Mucosa of descending colon (tissue), 3 donors: ENCODE results near the gene ST3GAL3. TPM values are rescaled to one million over a fixed set of nuclear protein-coding genes. Genes with fewer than 3 reads are reported as not detected.
"Not testable (repeated sequence)": the region's sequence is repeated elsewhere in the genome, so short reads cannot be mapped to it uniquely, and the experiment has no call there.

Source experiments
- ATAC-seq: fragments of 200-7000 bp; cut with Tn5 transposase; one replicate; pipeline ENCODE4 v1.9.1; 2020; ENCODE audit warnings: mild to moderate bottlenecking, moderate library complexity
- DNase-seq, 3 donors: peaks; one replicate each; pipeline ENCODE4 v3.0.0-alpha.2; 2020
- H3K36me3 ChIP-seq: fragments of 200-600 bp; one replicate; pipeline ENCODE4 v1.8.0; 2021; ENCODE audit warnings: low read depth, mild to moderate bottlenecking
- H3K4me1 ChIP-seq: fragments of 200-600 bp; one replicate; pipeline ENCODE4 v1.8.0; 2021; ENCODE audit warnings: low read depth, mild to moderate bottlenecking
- H3K4me3 ChIP-seq: fragments of 200-600 bp; one replicate; pipeline ENCODE4 v1.8.0; 2021; ENCODE audit warnings: mild to moderate bottlenecking
- H3K9me3 ChIP-seq: fragments of 200-600 bp; one replicate; pipeline ENCODE4 v1.8.0; 2021; ENCODE audit warnings: mild to moderate bottlenecking
- intact Hi-C, 2 donors: fragments of 100-400 bp; cut with DNase I in 1 of 2; cut with micrococcal nuclease in 1 of 2; formaldehyde crosslinking; loops; one replicate each; pipeline versions ENCODE4 v1.11.0 to v1.11.1; 2022; cut with DNase I, micrococcal nuclease
- total RNA-seq, 3 donors: library from RNA; stranded (reverse); fragmentation: NEBNext Ultra II Directional in 2 of 3; extraction: Animal tissue kit (Norgen Biotek cat#: 25700) in 2 of 3; gene quantifications; one replicate each; pipeline versions ENCODE4 v1.2.1 to v1.2.4, GENCODE V29; 2021 to 2023
- TF ChIP-seq, protein P1 (sequence below): fragments of 200-600 bp; IDR thresholded peaks from one replicate; pipeline ENCODE4 v1.8.0; 2022; ENCODE audit warnings: antibody characterized with exemption, mild to moderate bottlenecking
- donor health status: DM: no; HTN: no; CAD: no; lungs with moderate emphysema.
- donor health status: DM: no; HTN: no; CAD: no.
- donor health status: DM: no; HTN: yes; CAD: no.

The ST3GAL3 gene
- total RNA-seq, 3 donors from 2014 or later: 9.5 to 26.3 (median 18.2) TPM

- Histone ChIP-seq H3K9me3 (no peaks in the 10 kb centered on the region), H3K36me3 (no peaks in the 10 kb centered on the region), H3K4me1 (peaks cover 9% of the 10 kb centered on the region), H3K4me3 (no peak overlapping the region)
- intact Hi-C loops: no loop called here
- DNase-seq (no peak), ATAC-seq (no peak)
- TF ChIP-seq, protein P1, sequence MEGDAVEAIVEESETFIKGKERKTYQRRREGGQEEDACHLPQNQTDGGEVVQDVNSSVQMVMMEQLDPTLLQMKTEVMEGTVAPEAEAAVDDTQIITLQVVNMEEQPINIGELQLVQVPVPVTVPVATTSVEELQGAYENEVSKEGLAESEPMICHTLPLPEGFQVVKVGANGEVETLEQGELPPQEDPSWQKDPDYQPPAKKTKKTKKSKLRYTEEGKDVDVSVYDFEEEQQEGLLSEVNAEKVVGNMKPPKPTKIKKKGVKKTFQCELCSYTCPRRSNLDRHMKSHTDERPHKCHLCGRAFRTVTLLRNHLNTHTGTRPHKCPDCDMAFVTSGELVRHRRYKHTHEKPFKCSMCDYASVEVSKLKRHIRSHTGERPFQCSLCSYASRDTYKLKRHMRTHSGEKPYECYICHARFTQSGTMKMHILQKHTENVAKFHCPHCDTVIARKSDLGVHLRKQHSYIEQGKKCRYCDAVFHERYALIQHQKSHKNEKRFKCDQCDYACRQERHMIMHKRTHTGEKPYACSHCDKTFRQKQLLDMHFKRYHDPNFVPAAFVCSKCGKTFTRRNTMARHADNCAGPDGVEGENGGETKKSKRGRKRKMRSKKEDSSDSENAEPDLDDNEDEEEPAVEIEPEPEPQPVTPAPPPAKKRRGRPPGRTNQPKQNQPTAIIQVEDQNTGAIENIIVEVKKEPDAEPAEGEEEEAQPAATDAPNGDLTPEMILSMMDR: no peak
Observed at GRCh38 chr1:43711049-43711448, 3.7 kb downstream of the ST3GAL3 start.

- ATAC-seq (no peak), DNase-seq (no peak)
- H3K4me1 ChIP-seq: peaks cover 5% of the 10 kb centered on the region
- no peaks in the 10 kb centered on the region for H3K36me3 ChIP-seq
- no peak overlapping the region for H3K4me3 ChIP-seq
- intact Hi-C loops: no loop called here
- TF ChIP-seq, protein P1: no peak
- H3K9me3 ChIP-seq: no peaks in the 10 kb centered on the region
Observed at GRCh38 chr1:43711524-43712386, 4.4 kb downstream of the ST3GAL3 start.

DNA sequence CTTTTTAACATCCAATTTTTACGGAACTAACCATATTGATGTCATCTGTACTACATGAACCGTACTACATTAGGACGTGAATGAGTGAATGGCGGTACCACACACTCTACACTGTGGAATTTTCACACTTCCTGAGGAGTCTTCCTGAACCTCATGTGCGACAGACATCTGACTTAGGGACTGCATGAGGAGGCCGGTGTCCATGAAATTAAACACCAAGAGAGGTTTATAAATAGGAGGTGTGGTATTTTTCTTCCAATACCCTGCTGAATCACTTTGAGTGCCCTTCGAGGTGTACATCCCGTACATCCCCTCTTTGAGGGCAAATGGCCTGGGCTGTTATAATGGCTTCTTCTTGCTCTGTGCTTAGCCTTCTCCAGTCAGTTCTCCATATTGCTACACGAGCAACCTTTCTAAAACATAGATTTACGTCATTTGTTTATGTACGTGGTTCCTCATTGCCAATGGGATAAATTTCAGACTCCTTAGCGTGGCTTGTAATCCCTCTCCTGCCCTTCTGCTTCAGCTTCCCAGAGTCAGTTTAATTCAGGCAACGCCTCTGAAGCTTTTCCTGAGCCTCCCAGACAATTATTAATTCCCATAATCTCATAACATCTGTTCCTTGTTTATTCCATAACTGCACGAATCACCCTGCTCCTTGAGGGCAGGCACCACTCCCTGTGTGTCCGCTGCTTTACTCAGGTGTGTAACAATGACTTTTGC is 9.4 kb downstream of the ST3GAL3 start:
- no peak for ATAC-seq
- no peak for DNase-seq
- intact Hi-C loops: no loop called here
- TF ChIP-seq, protein P1: no peak
- no peaks in the 10 kb centered on the region for H3K36me3 ChIP-seq
- H3K9me3 ChIP-seq: no peaks in the 10 kb centered on the region
- H3K4me3 ChIP-seq: no peak overlapping the region
- H3K4me1 ChIP-seq: no peaks in the 10 kb centered on the region

- no peaks in the 10 kb centered on the region for H3K36me3 ChIP-seq
- DNase-seq (no peak), ATAC-seq (no peak)
- no peaks in the 10 kb centered on the region for H3K9me3 ChIP-seq
- no peak overlapping the region for H3K4me3 ChIP-seq
- TF ChIP-seq, protein P1: no peak
- intact Hi-C loops: no loop called here
- H3K4me1 ChIP-seq: no peaks in the 10 kb centered on the region
Observed at GRCh38 chr1:43719063-43719462, 11.7 kb downstream of the ST3GAL3 start.

GRCh38 chr1:43719670-43720419 is 12.5 kb downstream of the ST3GAL3 start:
- H3K4me3 ChIP-seq, H3K4me1 ChIP-seq, ATAC-seq, H3K9me3 ChIP-seq, DNase-seq, H3K36me3 ChIP-seq, intact Hi-C loops: not testable (repeated sequence)
